H9 (cell line): Measurements from ENCODE around the gene PRORP. TPM values are rescaled to one million over a fixed set of nuclear protein-coding genes. Genes with fewer than 3 reads are reported as not detected.

ENCODE experiments used
- DNase-seq: peaks from one replicate; pipeline ENCODE4 v3.0.0-alpha.2; 2017
- H2AFZ ChIP-seq: one replicate; pipeline ENCODE4 v1.6.1; 2013; ENCODE audit warnings: mild to moderate bottlenecking, low read length, control low read depth, moderate library complexity
- H2AK5ac ChIP-seq: 2 replicates; pipeline ENCODE4 v1.6.1; 2013; ENCODE audit warnings: low read length, control low read depth, mixed read lengths; ENCODE audit not compliant: insufficient read length
- H2BK120ac ChIP-seq: one replicate; pipeline ENCODE4 v1.6.1; 2013; ENCODE audit warnings: low read depth, mild to moderate bottlenecking, low read length, control low read depth, inconsistent platforms; ENCODE audit not compliant: poor library complexity, severe bottlenecking
- H2BK12ac ChIP-seq: 2 replicates; pipeline ENCODE4 v1.6.1; 2013; ENCODE audit warnings: low read length, control low read depth, mixed read lengths, low read depth; ENCODE audit not compliant: insufficient read length
- H2BK15ac ChIP-seq: 2 replicates; pipeline ENCODE4 v1.6.1; 2013; ENCODE audit warnings: low read depth, low read length, control low read depth
- H2BK20ac ChIP-seq: one replicate; pipeline ENCODE4 v1.6.1; 2013; ENCODE audit warnings: low read depth, mild to moderate bottlenecking, low read length, control low read depth, inconsistent platforms; ENCODE audit not compliant: poor library complexity, severe bottlenecking
- H2BK5ac ChIP-seq: 2 replicates; pipeline ENCODE4 v1.6.1; 2013; ENCODE audit warnings: low read length, control low read depth, mixed read lengths; ENCODE audit not compliant: insufficient read length
- H3K14ac ChIP-seq: 2 replicates; pipeline ENCODE4 v1.6.1; 2013; ENCODE audit warnings: low read length, control low read depth; ENCODE audit not compliant: insufficient read depth
- H3K18ac ChIP-seq: 2 replicates; pipeline ENCODE4 v1.6.1; 2013; ENCODE audit warnings: low read depth, mild to moderate bottlenecking, mixed read lengths, low read length, control low read depth; ENCODE audit not compliant: insufficient read length
- H3K23ac ChIP-seq: 2 replicates; pipeline ENCODE4 v1.6.1; 2013; ENCODE audit warnings: low read length, control low read depth, mixed read lengths, low read depth; ENCODE audit not compliant: insufficient read length
- H3K23me2 ChIP-seq: 2 replicates; pipeline ENCODE4 v1.6.1; 2013; ENCODE audit warnings: low read depth, mild to moderate bottlenecking, mixed read lengths, low read length, control low read depth; ENCODE audit not compliant: insufficient read length, poor library complexity, severe bottlenecking
- H3K27ac ChIP-seq: 2 replicates; pipeline ENCODE4 v1.5.1; 2013; ENCODE audit warnings: low read length, control low read depth, mixed read lengths, low read depth; ENCODE audit not compliant: insufficient read length
- H3K27me3 ChIP-seq: 2 replicates; pipeline ENCODE4 v1.6.1; 2013; ENCODE audit warnings: low read length, control low read depth, inconsistent platforms; ENCODE audit not compliant: insufficient read depth
- H3K4ac ChIP-seq: 2 replicates; pipeline ENCODE4 v1.6.1; 2013; ENCODE audit warnings: low read depth, mild to moderate bottlenecking, control low read depth, inconsistent platforms, low read length, moderate library complexity
- H3K4me1 ChIP-seq: 2 replicates; pipeline ENCODE4 v1.6.1; 2013; ENCODE audit warnings: low read length, control low read depth, inconsistent platforms; ENCODE audit not compliant: insufficient read depth
- H3K4me2 ChIP-seq: 2 replicates; pipeline ENCODE4 v1.6.1; 2013; ENCODE audit warnings: low read length, control low read depth, mixed read lengths; ENCODE audit not compliant: insufficient read length, insufficient read depth
- H3K56ac ChIP-seq: 2 replicates; pipeline ENCODE4 v1.6.1; 2013; ENCODE audit warnings: low read depth, mild to moderate bottlenecking, mixed read lengths, low read length, control low read depth; ENCODE audit not compliant: insufficient read length
- H3K79me1 ChIP-seq: 2 replicates; pipeline ENCODE4 v1.6.1; 2013; ENCODE audit warnings: low read depth, mild to moderate bottlenecking, moderate library complexity, low read length, control low read depth, inconsistent platforms; ENCODE audit not compliant: insufficient read depth, poor library complexity, severe bottlenecking
- H3K79me2 ChIP-seq: 2 replicates; pipeline ENCODE4 v1.6.1; 2013; ENCODE audit warnings: low read length, control low read depth, inconsistent platforms; ENCODE audit not compliant: insufficient read depth
- H3K9ac ChIP-seq: 2 replicates; pipeline ENCODE4 v1.6.1; 2013; ENCODE audit warnings: low read length, control low read depth, mixed read lengths; ENCODE audit not compliant: insufficient read length; ENCODE audit errors: extremely low read depth
- H3K9me3 ChIP-seq: one replicate; pipeline ENCODE4 v1.6.1; 2013; ENCODE audit warnings: low read depth, low read length, inconsistent platforms; ENCODE audit not compliant: control insufficient read depth
- H3T11ph ChIP-seq: one replicate; pipeline ENCODE4 v1.6.1; 2013; ENCODE audit warnings: mild to moderate bottlenecking, low read length, control low read depth, inconsistent platforms
- H4K20me1 ChIP-seq: one replicate; pipeline ENCODE4 v1.6.1; 2013; ENCODE audit not compliant: control insufficient read depth, insufficient read length, insufficient read depth
- H4K5ac ChIP-seq: 2 replicates; pipeline ENCODE4 v1.6.1; 2013; ENCODE audit warnings: low read depth, mild to moderate bottlenecking, mixed read lengths, low read length, control low read depth; ENCODE audit not compliant: insufficient read length
- H4K8ac ChIP-seq: replicated peaks from 2 replicates; pipeline ENCODE4 v1.6.1; 2013; ENCODE audit warnings: low read length, control low read depth, mixed read lengths, low read depth; ENCODE audit not compliant: insufficient read length
- H4K91ac ChIP-seq: 2 replicates; pipeline ENCODE4 v1.6.1; 2013; ENCODE audit warnings: low read depth, mild to moderate bottlenecking, moderate library complexity, mixed read lengths, low read length, control low read depth; ENCODE audit not compliant: insufficient read length
- H3K27ac Mint-ChIP-seq, 3 experiments: 2 replicates in 2 of 3; 3 replicates in 1 of 3; pipeline ENCODE4 v1.8.0; 2020 to 2021; ENCODE audit warnings: mixed read lengths in 3 of 3, mild to moderate bottlenecking in 1 of 3, moderate library complexity in 1 of 3
- H3K27me3 Mint-ChIP-seq: 2 replicates; pipeline ENCODE4 v1.8.0; 2021; ENCODE audit warnings: low read depth, mild to moderate bottlenecking, moderate library complexity, mixed read lengths
- H3K36me3 Mint-ChIP-seq, 3 experiments: 2 replicates in 2 of 3; 3 replicates in 1 of 3; pipeline ENCODE4 v1.8.0; 2020 to 2021; ENCODE audit warnings: low read depth in 3 of 3, mixed read lengths in 3 of 3; ENCODE audit not compliant: insufficient read depth in 1 of 3
- H3K4me1 Mint-ChIP-seq, 2 experiments: 2 replicates each; pipeline ENCODE4 v1.8.0; 2020; ENCODE audit warnings: mixed read lengths in 2 of 2
- H3K4me3 Mint-ChIP-seq, 2 experiments: 2 replicates in 1 of 2; 3 replicates in 1 of 2; pipeline ENCODE4 v1.8.0; 2020 to 2021; ENCODE audit warnings: mild to moderate bottlenecking in 2 of 2, mixed read lengths in 2 of 2, moderate library complexity in 1 of 2
- H3K9me3 Mint-ChIP-seq, 2 experiments: 2 replicates in 1 of 2; 3 replicates in 1 of 2; pipeline ENCODE4 v1.8.0; 2020; ENCODE audit warnings: mild to moderate bottlenecking in 2 of 2, mixed read lengths in 2 of 2, moderate library complexity in 1 of 2
- CTCF ChIP-seq: fragments of 200-600 bp; sonication (generic); conservative IDR thresholded peaks from 3 replicates; pipeline ENCODE4 v1.8.0; 2021; ENCODE audit warnings: antibody characterized with exemption, mild to moderate bottlenecking
- WGBS: extraction: QIAGEN DNeasy Blood & Tissue Kit; methylation state at CpG from one replicate; pipeline ENCODE4 v1.1.7; 2013; ENCODE audit warnings: missing lambda C conversion rate, low lambda C conversion rate, mixed read lengths; ENCODE audit not compliant: insufficient read length; ENCODE audit errors: extremely low coverage; 5-methylcytosine and 5-hydroxymethylcytosine counted together
- long read RNA-seq: library from polyadenylated mRNA; unstranded; transcript quantifications from one replicate; pipeline ENCODE4 v2.0.0, GENCODE V29; 2020
- total RNA-seq: library from RNA; stranded (reverse); gene quantifications from 2 replicates; pipeline ENCODE4 v1.2.1, GENCODE V29; 2021

The PRORP gene
- 37.7 and 43.3 TPM in 2 replicates for total RNA-seq
- long read RNA-seq, full-length matches to known transcripts: 114 of 153 reads
- long read RNA-seq, partial matches to known transcripts: 14 of 153 reads
- long read RNA-seq, other reads (novel, unspliced or antisense): 25 of 153 reads

GRCh38 chr14:35121887-35122695 lies at the start of gene PRORP, which contains the start of gene PPP2R3C:
TSS of gene PRORP (plus strand) at chr14:35122552. CDS start at chr14:35123246, 694 bp downstream.
TSS of gene PPP2R3C (minus strand) at chr14:35121990. CDS start at chr14:35121959, 31 bp downstream.
- H3K14ac ChIP-seq: peak within 1 kb of the TSS; percentile 100

More at GRCh38 chr14:35121887-35122695, at the start of gene PRORP, which contains the start of gene PPP2R3C:
- Histone ChIP-seq H3K9ac (peak within 1 kb of the TSS; percentile 96), H4K91ac (no peak within 1 kb of the TSS), H3K56ac (peak within 1 kb of the TSS; percentile 98), H3K4ac (peak within 1 kb of the TSS; percentile 74; the same call in 1 of the 2 replicates), H2AK5ac (no peak within 1 kb of the TSS), H3K4me1 (no peaks in the 10 kb centered on the region), H3K79me1 (no peaks in the 10 kb centered on the region), H2BK120ac (peak within 1 kb of the TSS; percentile 82), H3K27ac (peak within 1 kb of the TSS; percentile 96), H2BK15ac (no peak within 1 kb of the TSS), H3T11ph (peak within 1 kb of the TSS; percentile 96), H3K23me2 (peaks cover 16% of the 10 kb centered on the region), H3K79me2 (no peaks in the 10 kb centered on the region), H3K18ac (peak within 1 kb of the TSS; percentile 100), H3K23ac (no peak within 1 kb of the TSS), H2BK5ac (peak within 1 kb of the TSS; percentile 98), H3K9me3 (no peaks in the 10 kb centered on the region), H4K5ac (peak within 1 kb of the TSS; percentile 100), H4K20me1 (no peaks in the 10 kb centered on the region), H3K27me3 (no peaks in the 10 kb centered on the region), H2BK12ac (peak within 1 kb of the TSS; percentile 90), H4K8ac (peak within 1 kb of the TSS; percentile 97), H3K4me2 (peak within 1 kb of the TSS; percentile 47), H2BK20ac (no peak within 1 kb of the TSS), H2AFZ (peak within 1 kb of the TSS; percentile 56)
- no peaks in the 10 kb centered on the region; a peak in 1 of 5 replicates for H3K9me3 Mint-ChIP-seq
- H3K4me1 Mint-ChIP-seq: peaks cover 14 to 17% of the 10 kb centered on the region in 2 experiments
- peak within 1 kb of the TSS; percentile 100 for H3K27ac Mint-ChIP-seq
- no CpG with 5 or more reads among the region's 57 CpGs for WGBS
- peaks cover 2 to 38% (median 30%) of the 10 kb centered on the region in 3 experiments; a peak in 5 of 7 replicates for H3K36me3 Mint-ChIP-seq
- peak; percentile 95 for DNase-seq
- TF ChIP-seq CTCF: no peak
- peak within 1 kb of the TSS; percentile 91 to 96 for H3K4me3 Mint-ChIP-seq
- no peaks in the 10 kb centered on the region for H3K27me3 Mint-ChIP-seq
